ENCODE results near the gene PCDHGB5.
"Not testable (repeated sequence)": the region's sequence is repeated elsewhere in the genome, so short reads cannot be mapped to it uniquely, and the experiment has no call there.

The PCDHGB5 gene

DNA sequence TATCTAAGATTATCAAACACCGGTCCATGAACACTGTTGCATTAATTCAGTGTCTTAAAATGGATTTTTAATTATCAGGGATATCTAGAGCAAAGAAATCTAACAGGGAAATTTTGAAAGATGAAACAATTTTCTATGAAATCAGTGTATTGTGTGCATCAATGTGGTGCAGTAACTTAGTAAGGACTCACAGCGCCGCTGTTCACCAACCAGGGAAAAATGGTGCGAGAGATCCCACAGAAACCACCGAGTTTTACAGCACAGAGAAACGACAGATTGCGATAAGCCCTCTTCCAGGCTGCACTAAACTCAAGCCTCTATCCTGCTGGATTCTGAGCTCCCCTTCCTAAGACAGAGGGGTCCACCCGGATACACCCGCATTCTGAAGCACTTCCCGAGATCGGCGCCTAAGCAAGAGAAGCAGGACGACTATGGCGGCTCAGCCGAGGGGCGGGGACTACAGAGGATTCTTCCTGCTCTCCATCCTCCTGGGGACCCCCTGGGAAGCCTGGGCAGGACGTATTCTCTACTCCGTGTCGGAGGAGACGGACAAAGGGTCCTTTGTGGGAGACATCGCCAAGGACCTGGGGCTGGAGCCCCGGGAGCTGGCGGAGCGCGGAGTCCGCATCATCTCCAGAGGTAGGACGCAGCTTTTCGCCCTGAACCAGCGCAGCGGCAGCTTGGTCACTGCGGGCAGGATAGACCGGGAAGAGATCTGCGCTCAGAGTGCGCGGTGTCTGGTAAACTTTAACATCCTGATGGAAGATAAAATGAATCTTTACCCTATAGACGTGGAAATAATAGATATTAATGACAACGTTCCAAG, 15.1 kb upstream of the PCDHGB5 start, which contains the start of gene PCDHGA7:
PCDHGA7 (plus strand) TSS at position 274 of the 826 bp plus-strand sequence; CDS start at position 432, 158 bp downstream.
- no peak for DNase-seq (ENCODE audit: low read depth)

DNA sequence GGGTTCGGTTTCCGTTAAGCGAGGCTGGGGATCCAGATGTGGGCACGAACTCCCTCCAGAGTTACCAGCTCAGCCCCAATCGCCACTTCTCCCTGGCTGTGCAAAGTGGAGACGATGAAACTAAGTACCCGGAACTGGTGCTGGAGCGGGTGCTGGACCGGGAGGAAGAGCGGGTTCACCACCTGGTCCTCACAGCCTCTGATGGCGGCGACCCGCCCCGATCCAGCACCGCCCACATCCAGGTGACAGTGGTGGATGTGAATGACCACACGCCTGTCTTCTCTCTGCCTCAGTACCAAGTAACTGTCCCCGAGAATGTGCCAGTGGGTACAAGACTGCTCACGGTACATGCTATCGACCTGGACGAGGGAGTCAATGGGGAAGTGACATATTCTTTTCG, 14.4 kb upstream of the PCDHGB5 start:
- no peak for DNase-seq (ENCODE audit: low read depth)

DNA sequence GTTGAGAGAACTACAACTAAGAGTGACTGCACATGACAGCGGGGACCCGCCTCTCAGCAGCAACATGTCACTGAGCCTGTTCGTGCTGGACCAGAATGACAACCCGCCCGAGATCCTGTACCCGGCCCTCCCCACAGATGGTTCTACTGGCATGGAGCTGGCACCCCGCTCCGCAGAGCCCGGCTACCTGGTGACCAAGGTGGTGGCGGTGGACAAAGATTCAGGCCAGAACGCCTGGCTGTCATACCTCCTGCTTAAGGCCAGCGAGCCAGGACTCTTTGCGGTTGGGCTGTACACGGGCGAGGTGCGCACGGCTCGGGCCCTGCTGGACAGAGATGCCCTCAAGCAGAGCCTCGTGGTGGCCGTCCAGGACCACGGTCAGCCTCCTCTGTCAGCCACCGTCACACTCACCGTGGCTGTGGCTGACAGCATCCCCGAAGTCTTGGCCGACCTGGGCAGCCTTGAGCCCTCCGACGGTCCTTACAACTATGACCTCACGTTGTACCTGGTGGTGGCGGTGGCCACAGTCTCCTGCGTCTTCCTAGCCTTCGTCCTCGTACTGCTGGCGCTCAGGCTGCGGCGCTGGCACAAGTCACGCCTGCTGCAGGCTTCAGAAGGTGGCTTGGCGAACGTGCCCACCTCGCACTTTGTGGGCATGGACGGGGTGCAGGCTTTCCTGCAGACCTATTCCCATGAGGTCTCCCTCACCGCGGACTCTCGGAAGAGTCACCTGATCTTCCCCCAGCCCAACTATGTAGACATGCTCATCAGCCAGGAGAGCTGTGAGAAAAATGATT, 13.1 kb upstream of the PCDHGB5 start:
- DNase-seq (ENCODE audit: low read depth): no peak

DNA sequence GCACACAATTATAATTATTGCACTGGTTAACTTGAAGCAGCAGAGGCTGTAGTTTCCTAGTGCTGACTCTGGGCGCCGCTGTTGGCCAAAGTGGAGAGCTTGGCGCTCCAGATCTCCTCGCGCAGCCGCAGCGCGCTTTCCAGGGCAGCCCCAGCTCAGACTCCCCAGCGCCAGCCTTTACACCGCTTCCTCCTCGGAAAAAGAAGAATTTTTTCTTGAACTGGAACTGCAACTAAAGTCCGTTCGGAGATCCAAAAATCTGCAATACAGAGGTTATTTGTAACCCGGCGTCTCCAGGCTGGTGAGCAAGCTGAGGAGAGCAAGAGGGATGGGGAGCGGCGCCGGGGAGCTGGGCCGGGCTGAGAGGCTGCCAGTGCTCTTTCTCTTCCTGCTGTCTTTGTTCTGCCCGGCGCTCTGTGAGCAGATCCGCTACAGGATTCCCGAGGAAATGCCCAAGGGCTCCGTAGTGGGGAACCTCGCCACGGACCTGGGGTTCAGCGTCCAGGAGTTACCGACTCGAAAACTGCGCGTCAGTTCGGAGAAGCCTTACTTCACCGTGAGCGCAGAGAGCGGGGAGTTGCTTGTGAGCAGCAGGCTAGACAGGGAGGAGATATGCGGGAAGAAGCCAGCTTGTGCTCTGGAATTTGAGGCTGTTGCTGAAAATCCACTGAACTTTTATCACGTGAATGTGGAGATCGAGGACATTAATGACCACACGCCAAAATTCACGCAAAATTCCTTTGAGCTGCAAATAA, 10.0 kb upstream of the PCDHGB5 start, which contains the start of gene PCDHGB4:
PCDHGB4 (plus strand) TSS at position 142 of the 755 bp plus-strand sequence; CDS start at position 329, 187 bp downstream.
- DNase-seq (ENCODE audit: low read depth): not testable (repeated sequence)

DNA sequence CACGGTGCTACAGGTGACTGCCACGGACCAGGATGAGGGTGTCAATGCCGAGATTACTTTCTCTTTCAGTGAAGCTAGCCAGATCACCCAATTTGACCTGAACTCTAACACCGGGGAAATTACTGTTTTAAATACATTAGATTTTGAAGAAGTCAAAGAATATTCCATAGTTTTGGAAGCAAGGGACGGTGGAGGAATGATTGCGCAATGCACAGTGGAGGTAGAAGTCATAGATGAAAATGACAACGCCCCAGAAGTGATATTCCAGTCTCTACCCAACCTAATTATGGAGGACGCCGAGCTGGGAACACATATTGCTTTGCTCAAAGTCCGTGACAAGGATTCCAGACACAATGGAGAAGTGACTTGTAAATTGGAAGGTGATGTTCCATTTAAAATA, 9.1 kb upstream of the PCDHGB5 start:
- DNase-seq (ENCODE audit: low read depth): no peak

DNA sequence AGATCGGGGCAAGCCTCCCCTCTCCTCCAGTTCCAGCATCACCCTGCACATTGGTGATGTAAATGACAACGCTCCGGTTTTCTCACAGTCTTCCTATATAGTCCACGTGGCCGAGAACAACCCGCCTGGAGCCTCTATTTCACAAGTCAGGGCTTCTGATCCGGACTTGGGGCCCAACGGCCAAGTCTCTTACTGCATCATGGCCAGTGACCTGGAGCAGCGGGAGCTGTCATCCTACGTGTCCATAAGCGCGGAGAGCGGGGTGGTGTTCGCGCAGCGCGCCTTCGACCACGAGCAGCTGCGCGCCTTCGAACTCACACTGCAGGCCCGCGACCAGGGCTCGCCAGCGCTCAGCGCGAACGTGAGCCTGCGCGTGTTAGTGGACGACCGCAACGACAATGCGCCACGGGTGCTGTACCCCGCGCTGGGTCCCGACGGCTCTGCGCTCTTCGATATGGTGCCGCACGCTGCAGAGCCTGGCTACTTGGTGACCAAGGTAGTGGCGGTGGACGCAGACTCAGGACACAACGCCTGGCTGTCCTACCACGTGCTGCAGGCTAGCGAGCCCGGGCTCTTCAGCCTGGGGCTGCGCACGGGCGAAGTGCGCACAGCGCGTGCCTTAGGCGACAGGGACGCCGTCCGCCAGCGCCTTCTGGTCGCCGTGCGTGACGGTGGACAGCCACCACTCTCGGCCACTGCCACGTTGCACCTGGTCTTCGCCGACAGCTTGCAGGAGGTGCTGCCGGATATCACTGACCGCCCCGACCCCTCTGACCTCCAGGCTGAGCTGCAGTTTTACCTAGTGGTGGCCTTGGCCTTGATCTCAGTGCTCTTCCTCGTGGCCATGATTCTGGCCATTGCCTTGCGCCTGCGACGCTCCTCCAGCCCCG, 8.3 kb upstream of the PCDHGB5 start:
- DNase-seq (ENCODE audit: low read depth): no peak

DNA sequence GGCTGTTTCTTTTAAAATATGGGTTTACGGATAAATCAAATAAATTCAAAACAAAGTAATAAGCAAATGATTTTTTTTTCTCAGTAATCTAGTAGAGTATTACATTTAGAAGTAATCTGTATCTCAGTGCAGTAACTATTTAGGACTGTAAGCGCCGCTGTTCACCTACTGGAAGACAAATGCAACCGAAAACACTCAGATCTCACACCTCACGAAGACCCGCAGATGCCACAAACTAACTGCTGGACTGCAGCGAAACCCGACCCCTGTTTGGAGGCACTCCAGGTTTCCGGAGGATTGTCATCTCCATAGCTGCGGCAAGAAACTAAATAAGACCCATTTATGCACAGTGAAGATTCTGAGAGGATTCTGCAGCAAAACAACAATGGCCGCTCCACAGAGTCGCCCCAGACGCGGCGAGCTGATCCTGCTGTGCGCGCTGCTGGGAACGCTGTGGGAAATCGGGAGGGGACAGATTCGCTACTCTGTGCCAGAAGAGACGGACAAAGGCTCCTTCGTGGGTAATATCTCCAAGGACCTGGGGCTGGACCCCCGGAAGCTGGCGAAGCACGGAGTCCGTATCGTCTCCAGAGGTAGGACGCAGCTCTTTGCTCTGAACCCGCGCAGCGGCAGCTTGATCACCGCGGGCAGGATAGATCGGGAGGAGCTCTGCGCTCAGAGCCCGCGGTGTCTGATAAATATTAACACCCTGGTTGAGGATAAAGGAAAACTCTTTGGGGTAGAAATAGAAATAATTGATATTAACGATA, 5.1 kb upstream of the PCDHGB5 start, which contains the start of gene PCDHGA8:
PCDHGA8 (plus strand) TSS at position 205 of the 770 bp plus-strand sequence; CDS start at position 386, 181 bp downstream.
- DNase-seq (ENCODE audit: low read depth): no peak

DNA sequence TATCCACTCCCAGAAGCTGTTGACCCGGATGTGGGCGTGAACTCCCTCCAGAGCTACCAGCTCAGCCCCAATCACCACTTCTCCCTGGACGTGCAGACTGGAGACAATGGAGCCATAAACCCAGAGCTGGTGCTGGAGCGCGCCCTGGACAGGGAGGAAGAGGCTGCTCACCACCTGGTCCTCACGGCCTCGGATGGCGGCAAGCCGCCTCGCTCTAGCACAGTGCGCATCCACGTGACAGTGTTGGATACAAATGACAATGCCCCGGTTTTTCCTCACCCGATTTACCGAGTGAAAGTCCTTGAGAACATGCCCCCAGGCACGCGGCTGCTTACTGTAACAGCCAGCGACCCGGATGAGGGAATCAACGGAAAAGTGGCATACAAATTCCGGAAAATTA, 4.5 kb upstream of the PCDHGB5 start:
- DNase-seq (ENCODE audit: low read depth): no peak

DNA sequence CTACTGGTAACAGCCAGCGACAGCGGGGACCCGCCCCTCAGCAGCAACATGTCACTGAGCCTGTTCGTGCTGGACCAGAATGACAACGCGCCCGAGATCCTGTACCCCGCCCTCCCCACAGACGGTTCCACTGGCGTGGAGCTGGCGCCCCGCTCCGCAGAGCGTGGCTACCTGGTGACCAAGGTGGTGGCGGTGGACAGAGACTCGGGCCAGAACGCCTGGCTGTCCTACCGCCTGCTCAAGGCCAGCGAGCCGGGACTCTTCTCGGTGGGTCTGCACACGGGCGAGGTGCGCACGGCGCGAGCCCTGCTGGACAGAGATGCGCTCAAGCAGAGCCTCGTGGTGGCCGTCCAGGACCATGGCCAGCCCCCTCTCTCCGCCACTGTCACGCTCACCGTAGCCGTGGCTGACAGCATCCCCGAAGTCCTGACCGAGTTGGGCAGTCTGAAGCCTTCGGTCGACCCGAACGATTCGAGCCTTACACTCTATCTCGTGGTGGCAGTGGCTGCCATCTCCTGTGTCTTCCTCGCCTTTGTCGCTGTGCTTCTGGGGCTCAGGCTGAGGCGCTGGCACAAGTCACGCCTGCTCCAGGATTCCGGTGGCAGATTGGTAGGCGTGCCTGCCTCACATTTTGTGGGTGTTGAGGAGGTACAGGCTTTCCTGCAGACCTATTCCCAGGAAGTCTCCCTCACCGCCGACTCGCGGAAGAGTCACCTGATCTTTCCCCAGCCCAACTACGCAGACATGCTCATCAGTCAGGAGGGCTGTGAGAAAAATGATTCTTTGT, 3.2 kb upstream of the PCDHGB5 start:
- DNase-seq (ENCODE audit: low read depth): not testable (repeated sequence)

DNA sequence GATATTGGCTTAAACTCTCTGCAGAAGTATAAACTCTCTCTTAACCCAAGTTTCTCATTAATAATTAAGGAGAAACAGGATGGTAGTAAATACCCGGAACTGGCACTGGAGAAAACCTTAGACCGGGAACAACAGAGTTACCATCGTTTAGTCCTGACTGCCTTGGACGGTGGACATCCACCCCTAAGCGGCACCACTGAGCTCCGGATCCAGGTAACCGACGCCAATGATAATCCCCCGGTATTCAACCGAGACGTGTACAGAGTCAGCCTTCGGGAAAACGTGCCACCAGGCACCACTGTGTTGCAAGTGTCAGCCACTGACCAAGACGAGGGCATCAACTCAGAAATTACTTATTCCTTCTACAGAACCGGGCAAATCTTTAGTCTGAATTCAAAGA, 861 bp downstream of the PCDHGB5 start:
- no peak for DNase-seq (ENCODE audit: low read depth)

DNA sequence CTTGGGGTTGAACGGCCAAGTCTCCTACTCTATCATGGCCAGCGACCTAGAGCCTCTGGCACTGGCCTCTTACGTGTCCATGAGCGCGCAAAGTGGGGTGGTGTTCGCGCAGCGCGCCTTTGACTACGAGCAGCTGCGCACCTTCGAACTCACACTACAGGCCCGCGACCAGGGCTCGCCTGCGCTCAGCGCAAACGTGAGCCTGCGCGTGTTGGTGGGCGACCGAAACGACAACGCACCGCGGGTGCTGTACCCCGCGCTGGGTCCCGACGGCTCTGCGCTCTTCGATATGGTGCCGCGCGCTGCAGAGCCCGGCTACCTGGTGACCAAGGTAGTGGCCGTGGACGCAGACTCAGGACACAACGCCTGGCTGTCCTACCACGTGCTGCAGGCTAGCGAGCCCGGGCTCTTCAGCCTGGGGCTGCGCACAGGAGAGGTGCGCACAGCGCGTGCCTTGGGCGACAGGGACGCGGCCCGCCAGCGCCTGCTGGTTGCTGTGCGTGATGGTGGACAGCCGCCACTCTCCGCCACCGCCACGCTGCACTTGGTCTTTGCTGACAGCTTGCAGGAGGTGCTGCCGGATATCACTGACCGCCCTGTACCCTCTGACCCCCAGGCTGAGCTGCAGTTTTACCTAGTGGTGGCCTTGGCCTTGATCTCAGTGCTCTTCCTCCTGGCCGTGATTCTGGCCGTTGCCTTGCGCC, 2.0 kb downstream of the PCDHGB5 start:
- DNase-seq (ENCODE audit: low read depth): no peak

DNA sequence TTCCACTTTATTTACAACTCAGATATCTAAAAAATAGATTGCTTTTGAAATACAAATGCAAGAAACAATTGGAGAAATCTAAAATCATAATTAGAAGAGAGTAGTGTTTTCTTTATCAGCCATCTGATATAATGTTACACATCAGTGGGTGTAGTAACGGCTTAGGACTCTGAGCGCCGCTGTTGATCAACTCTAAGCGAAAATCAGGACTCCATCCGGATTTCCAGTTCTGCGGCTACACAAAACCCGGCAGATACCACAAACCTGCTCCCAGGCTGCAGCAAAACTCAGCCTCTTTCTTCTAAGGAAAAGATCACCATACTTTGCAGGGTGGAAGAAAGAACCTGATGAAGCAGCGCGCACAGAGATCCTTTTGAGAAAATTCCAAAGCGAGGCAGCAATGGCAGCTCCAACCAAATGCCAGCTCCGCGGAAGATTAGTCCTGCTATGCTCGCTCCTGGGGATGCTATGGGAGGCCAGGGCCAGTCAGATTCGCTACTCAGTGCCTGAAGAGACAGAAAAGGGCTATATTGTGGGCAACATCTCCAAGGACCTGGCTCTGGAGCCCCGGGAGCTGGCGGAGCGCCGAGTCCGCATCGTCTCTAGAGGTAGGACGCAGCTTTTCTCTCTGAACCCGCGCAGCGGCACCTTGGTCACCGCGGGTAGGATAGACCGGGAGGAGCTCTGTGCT, 5.0 kb downstream of the PCDHGB5 start, which contains the start of gene PCDHGA9:
PCDHGA9 (plus strand) TSS at position 226 of the 691 bp plus-strand sequence; CDS start at position 401, 175 bp downstream.
- DNase-seq (ENCODE audit: low read depth): no peak

DNA sequence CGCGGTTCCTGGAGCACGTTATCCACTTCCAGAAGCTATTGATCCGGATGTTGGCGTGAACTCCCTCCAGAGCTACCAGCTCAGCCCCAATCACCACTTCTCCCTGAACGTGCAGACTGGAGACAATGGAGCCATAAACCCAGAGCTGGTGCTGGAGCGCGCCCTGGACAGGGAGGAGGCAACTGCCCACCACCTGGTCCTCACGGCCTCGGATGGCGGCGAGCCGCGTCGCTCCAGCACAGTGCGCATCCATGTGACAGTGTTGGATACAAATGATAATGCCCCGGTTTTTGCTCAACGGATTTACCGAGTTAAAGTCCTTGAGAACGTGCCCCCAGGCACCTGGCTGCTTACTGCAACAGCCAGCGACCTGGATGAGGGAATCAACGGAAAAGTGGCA, 5.6 kb downstream of the PCDHGB5 start:
- DNase-seq (ENCODE audit: low read depth): no peak

DNA sequence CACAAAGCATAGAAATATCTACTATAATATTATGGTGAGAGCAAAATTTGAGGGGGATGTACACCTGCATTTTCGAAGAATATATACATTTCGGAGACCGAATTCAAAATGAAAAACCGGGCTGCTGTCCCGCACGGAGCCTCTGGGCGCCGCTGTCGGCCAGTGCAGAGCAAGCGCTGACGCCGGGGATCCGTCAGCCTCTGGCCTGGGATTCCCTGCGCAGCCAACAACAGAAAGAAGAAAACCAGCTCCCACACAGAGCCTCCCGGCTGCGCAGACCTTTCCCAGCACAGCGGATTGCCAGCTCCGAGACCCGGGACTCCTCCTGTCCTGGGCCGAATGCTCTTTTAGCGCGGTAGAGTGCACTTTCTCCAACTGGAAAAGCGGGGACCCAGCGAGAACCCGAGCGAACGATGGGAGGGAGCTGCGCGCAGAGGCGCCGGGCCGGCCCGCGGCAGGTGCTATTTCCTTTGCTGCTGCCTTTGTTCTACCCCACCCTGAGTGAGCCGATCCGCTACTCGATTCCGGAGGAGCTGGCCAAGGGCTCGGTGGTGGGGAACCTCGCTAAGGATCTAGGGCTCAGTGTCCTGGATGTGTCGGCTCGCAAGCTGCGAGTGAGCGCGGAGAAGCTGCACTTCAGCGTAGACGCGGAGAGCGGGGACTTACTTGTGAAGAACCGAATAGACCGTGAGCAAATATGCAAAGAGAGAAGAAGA, 10.2 kb downstream of the PCDHGB5 start, which contains the start of gene PCDHGB6:
PCDHGB6 (plus strand) TSS at position 232 of the 716 bp plus-strand sequence; CDS start at position 414, 182 bp downstream.
- not testable (repeated sequence) for DNase-seq (ENCODE audit: low read depth)

DNA sequence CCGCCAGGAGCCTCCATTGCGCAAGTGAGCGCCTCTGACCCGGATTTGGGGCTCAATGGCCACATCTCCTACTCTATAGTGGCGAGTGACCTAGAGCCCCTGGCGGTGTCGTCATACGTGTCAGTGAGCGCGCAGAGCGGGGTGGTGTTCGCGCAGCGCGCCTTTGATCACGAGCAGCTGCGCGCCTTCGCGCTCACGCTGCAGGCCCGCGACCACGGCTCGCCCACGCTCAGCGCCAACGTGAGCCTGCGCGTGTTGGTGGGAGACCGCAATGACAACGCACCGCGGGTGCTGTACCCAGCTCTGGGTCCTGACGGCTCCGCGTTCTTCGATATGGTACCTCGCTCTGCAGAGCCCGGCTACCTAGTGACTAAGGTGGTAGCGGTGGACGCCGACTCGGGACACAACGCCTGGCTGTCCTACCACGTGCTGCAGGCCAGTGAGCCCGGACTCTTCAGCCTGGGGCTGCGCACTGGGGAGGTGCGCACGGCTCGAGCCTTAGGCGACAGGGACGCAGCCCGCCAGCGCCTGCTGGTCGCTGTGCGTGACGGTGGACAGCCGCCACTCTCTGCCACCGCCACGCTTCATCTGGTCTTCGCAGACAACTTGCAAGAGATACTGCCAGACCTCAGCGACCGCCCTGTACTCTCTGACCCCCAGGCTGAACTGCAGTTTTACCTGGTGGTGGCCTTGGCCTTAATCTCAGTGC, 12.0 kb downstream of the PCDHGB5 start:
- DNase-seq (ENCODE audit: low read depth): no peak

DNA sequence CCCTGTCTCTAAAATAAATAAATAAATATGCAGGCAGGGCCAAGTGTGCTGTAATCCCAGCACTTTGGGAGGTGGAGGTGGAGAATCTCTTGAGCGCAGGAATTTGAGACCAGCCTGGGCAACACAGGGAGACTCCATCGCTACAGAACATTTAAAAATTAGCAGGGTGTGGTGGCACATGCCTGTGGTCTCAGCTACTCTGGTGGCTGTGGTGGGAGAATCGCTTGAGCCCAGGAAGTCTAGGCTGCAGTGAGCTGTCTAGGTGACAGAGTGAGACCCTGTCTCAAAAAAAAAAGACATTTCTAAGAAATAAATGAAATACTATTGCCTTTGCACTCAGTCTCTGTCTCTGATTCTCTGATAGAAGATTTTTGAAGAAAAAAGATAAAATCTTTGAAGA, 13.8 kb downstream of the PCDHGB5 start:
- no peak for DNase-seq (ENCODE audit: low read depth)
